Panc1 (cell line): ENCODE measurements around the gene BTG3. TPM values are rescaled to one million over a fixed set of nuclear protein-coding genes. Genes with fewer than 3 reads are reported as not detected.

ENCODE experiments used
- ATAC-seq: fragments of 200-7000 bp; cut with Tn5 transposase; 2 replicates; pipeline ENCODE4 v1.9.1; 2020; ENCODE audit warnings: mild to moderate bottlenecking, moderate library complexity
- BruUV-seq: library from RNA; stranded (reverse); fragments of 400-500 nt; replicated peaks from 2 replicates; lab custom pipeline; 2021; lab: Mats Ljungman, UMichigan
- CTCF ChIA-PET: fragments of 300-600 bp; sonication (Branson Sonifier 250); formaldehyde crosslinking; loops from one replicate; lab custom pipeline; 2022; ENCODE audit warnings: antibody characterized with exemption; lab: Charles Lee
- POLR2A ChIA-PET: fragments of 300-600 bp; sonication (Branson Sonifier 250); formaldehyde crosslinking; loops from one replicate; lab custom pipeline; 2022; ENCODE audit warnings: antibody characterized with exemption; lab: Charles Lee
- DNase-seq: peaks from one replicate; pipeline ENCODE4 v3.0.0-alpha.2; 2010; ENCODE audit warnings: low read depth, low spot score
- H3K27ac ChIP-seq: 2 replicates; pipeline ENCODE4 v1.5.1; 2011; ENCODE audit warnings: mild to moderate bottlenecking, low read length, inconsistent platforms
- H3K27me3 ChIP-seq: fragments of 200-500 bp; sonication (Bioruptor generic); 2 replicates; pipeline ENCODE4 v1.6.0; 2014; ENCODE audit warnings: low read length, inconsistent platforms; ENCODE audit not compliant: control insufficient read depth, insufficient read depth
- H3K36me3 ChIP-seq: fragments of 200-500 bp; sonication (Bioruptor generic); 2 replicates; pipeline ENCODE4 v1.5.1; 2014; ENCODE audit warnings: inconsistent platforms, mild to moderate bottlenecking, low read length, moderate library complexity; ENCODE audit not compliant: control insufficient read depth, insufficient read depth
- H3K4me1 ChIP-seq: 2 replicates; pipeline ENCODE4 v1.5.1; 2011; ENCODE audit warnings: inconsistent platforms, mild to moderate bottlenecking, low read length, moderate library complexity; ENCODE audit not compliant: control insufficient read depth, insufficient read depth
- H3K4me3 ChIP-seq, 2 experiments: 2 replicates each; pipeline ENCODE4 v1.5.1; 2011 to 2012; ENCODE audit warnings: low read depth in 2 of 2, low read length in 2 of 2, mild to moderate bottlenecking in 2 of 2, inconsistent platforms in 1 of 2, moderate library complexity in 1 of 2
- H3K9me3 ChIP-seq: fragments of 200-500 bp; sonication (Bioruptor generic); 2 replicates; pipeline ENCODE4 v1.5.1; 2014; ENCODE audit warnings: low read depth, mild to moderate bottlenecking, inconsistent platforms, low read length, moderate library complexity; ENCODE audit not compliant: control insufficient read depth, insufficient read depth
- POLR2AphosphoS5 ChIP-seq: IDR thresholded peaks from 2 replicates; pipeline ENCODE4 v1.6.1; 2012; ENCODE audit warnings: mild to moderate bottlenecking, low read depth, low read length, moderate library complexity
- SIN3A ChIP-seq: IDR thresholded peaks from 2 replicates; pipeline ENCODE4 v1.6.1; 2012; ENCODE audit warnings: low read depth, mild to moderate bottlenecking, low read length, moderate library complexity, borderline replicate concordance; ENCODE audit not compliant: insufficient read depth
- TCF7L2 ChIP-seq: IDR thresholded peaks from 2 replicates; pipeline ENCODE4 v1.6.1; 2011; ENCODE audit warnings: mild to moderate bottlenecking, low read depth, low read length, inconsistent platforms
- in situ Hi-C: cut with HindIII; loops from 2 replicates; pipeline ENCODE4 v1.10.0; 2016; ENCODE audit warnings: low sequenced_read_pairs, low pct_unique_long_range_greater_than_20kb
- intact Hi-C: fragments of 100-400 bp; cut with micrococcal nuclease; formaldehyde crosslinking; loops from one replicate; pipeline ENCODE4 v1.10.0; 2022; ENCODE audit not compliant: unreplicated experiment
- total RNA-seq: library from RNA; stranded (reverse); gene quantifications from one replicate; pipeline ENCODE4 v1.2.1, GENCODE V29; 2021; ENCODE audit not compliant: unreplicated experiment
- TF ChIP-seq, protein P1 (sequence below), 2 experiments: IDR thresholded peaks; 2 replicates each; pipeline ENCODE4 v1.6.1; 2011 to 2012; ENCODE audit warnings: low read depth in 2 of 2, control low read depth in 1 of 2, low read length in 1 of 2, mild to moderate bottlenecking in 1 of 2, moderate library complexity in 1 of 2; ENCODE audit not compliant: insufficient read depth in 1 of 2
- TF ChIP-seq, protein P2 (sequence below): fragments of 450-650 bp; IDR thresholded peaks from 2 replicates; pipeline ENCODE4 v1.5.1; 2017; ENCODE audit warnings: mild to moderate bottlenecking

The BTG3 gene
- total RNA-seq, 1 experiment from 2014 or later = 20.1 TPM

DNA sequence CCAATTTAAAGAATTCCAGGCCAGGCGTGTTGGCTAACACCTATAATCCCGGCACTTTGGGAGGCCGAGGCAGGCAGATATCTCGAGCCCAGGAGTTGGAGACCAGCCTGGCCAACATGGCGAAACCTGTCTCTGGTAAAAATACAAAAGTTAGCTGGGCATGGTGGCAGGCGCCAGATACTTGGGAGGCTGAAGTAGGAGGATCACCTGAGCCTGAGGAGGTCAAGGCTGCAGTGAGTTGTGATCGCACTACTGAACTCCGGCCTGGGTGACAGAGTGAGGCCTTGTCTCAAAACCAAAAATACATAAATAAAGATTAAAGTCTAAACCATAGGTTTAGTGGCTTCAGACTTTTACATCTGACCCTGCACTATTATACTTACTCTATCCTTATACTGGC is 32.4 kb downstream of the BTG3 start:
- intact Hi-C loops = no loop called here
- Histone ChIP-seq H3K27ac (no peak overlapping the region), H3K4me1 (no peaks in the 10 kb centered on the region), H3K4me3 (no peak overlapping the region), H3K36me3 (no peaks in the 10 kb centered on the region), H3K9me3 (no peaks in the 10 kb centered on the region), H3K27me3 (no peaks in the 10 kb centered on the region)
- no peak for ATAC-seq
- no peak for DNase-seq
- no peak for TF ChIP-seq POLR2AphosphoS5
- TF ChIP-seq, protein P1, sequence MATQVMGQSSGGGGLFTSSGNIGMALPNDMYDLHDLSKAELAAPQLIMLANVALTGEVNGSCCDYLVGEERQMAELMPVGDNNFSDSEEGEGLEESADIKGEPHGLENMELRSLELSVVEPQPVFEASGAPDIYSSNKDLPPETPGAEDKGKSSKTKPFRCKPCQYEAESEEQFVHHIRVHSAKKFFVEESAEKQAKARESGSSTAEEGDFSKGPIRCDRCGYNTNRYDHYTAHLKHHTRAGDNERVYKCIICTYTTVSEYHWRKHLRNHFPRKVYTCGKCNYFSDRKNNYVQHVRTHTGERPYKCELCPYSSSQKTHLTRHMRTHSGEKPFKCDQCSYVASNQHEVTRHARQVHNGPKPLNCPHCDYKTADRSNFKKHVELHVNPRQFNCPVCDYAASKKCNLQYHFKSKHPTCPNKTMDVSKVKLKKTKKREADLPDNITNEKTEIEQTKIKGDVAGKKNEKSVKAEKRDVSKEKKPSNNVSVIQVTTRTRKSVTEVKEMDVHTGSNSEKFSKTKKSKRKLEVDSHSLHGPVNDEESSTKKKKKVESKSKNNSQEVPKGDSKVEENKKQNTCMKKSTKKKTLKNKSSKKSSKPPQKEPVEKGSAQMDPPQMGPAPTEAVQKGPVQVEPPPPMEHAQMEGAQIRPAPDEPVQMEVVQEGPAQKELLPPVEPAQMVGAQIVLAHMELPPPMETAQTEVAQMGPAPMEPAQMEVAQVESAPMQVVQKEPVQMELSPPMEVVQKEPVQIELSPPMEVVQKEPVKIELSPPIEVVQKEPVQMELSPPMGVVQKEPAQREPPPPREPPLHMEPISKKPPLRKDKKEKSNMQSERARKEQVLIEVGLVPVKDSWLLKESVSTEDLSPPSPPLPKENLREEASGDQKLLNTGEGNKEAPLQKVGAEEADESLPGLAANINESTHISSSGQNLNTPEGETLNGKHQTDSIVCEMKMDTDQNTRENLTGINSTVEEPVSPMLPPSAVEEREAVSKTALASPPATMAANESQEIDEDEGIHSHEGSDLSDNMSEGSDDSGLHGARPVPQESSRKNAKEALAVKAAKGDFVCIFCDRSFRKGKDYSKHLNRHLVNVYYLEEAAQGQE (IDR thresholded peaks at IDR 0.05; ENCODE audit: insufficient read depth in 1 of 2, low read depth in 2 of 2, low read length in 1 of 2) = no peak
- TF ChIP-seq SIN3A = no peak
- CTCF ChIA-PET = no interaction called here
- in situ Hi-C loops = no loop called here
- POLR2A ChIA-PET = no interaction called here
- BruUV-seq = no TSS peak

DNA sequence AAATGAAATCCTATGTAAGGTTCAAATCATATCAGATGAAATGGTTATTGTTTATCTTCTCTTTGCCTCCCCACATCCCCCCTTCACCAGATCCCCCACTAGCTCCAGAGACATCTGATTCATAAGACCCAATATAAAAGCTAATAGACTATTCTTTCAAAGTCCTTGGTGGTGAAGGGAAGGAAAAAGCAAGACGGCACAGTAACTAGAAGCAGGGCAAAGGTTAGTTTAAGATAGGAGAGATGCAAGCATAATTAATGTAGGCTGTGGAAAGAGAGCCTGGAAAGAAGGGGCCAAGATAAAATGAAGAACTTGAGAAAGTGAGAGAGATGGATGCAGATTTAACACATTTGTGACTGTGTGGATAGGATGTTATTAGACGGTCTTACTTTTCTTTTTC is 33.8 kb downstream of the BTG3 start:
- ChIA-PET CTCF (no interaction called here), POLR2A (no interaction called here)
- Histone ChIP-seq H3K36me3 (no peaks in the 10 kb centered on the region), H3K9me3 (no peaks in the 10 kb centered on the region), H3K4me1 (no peaks in the 10 kb centered on the region), H3K27me3 (no peaks in the 10 kb centered on the region), H3K4me3 (no peak overlapping the region), H3K27ac (no peak overlapping the region)
- in situ Hi-C loops = no loop called here
- TF ChIP-seq SIN3A = no peak
- no peak for TF ChIP-seq POLR2AphosphoS5
- TF ChIP-seq, protein P2, sequence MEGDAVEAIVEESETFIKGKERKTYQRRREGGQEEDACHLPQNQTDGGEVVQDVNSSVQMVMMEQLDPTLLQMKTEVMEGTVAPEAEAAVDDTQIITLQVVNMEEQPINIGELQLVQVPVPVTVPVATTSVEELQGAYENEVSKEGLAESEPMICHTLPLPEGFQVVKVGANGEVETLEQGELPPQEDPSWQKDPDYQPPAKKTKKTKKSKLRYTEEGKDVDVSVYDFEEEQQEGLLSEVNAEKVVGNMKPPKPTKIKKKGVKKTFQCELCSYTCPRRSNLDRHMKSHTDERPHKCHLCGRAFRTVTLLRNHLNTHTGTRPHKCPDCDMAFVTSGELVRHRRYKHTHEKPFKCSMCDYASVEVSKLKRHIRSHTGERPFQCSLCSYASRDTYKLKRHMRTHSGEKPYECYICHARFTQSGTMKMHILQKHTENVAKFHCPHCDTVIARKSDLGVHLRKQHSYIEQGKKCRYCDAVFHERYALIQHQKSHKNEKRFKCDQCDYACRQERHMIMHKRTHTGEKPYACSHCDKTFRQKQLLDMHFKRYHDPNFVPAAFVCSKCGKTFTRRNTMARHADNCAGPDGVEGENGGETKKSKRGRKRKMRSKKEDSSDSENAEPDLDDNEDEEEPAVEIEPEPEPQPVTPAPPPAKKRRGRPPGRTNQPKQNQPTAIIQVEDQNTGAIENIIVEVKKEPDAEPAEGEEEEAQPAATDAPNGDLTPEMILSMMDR = no peak
- TF ChIP-seq TCF7L2 = no peak
- TF ChIP-seq, protein P1 (IDR thresholded peaks at IDR 0.05; ENCODE audit: insufficient read depth in 1 of 2, low read depth in 2 of 2, low read length in 1 of 2) = no peak
- DNase-seq (no peak), ATAC-seq (no peak)
- intact Hi-C loops = no loop called here
- BruUV-seq = no TSS peak
